Aorta (tissue), 5 donors: ENCODE results near the gene HSPA1L. TPM values are rescaled to one million over a fixed set of nuclear protein-coding genes. Genes with fewer than 3 reads are reported as not detected.
"Not testable (repeated sequence)": the region's sequence is repeated elsewhere in the genome, so short reads cannot be mapped to it uniquely, and the experiment has no call there.

Source experiments
- ATAC-seq: fragments of 200-7000 bp; cut with Tn5 transposase; one replicate; pipeline ENCODE4 v1.9.1; 2022; ENCODE audit warnings: moderate library complexity; ENCODE audit not compliant: low FRiP score
- DNase-seq, 2 donors: peaks; one replicate each; pipeline ENCODE4 v3.0.0-alpha.2; 2020
- H3K27ac ChIP-seq, 2 donors: one replicate each; pipeline ENCODE4 v1.5.1; 2013; ENCODE audit warnings: low read length in 2 of 2, mild to moderate bottlenecking in 2 of 2, moderate library complexity in 2 of 2, control low read depth in 1 of 2, inconsistent platforms in 1 of 2, low read depth in 1 of 2
- H3K27me3 ChIP-seq, 2 donors: one replicate each; pipeline ENCODE4 v1.6.1; 2013; ENCODE audit warnings: control low read depth in 1 of 2, low read length in 1 of 2, mild to moderate bottlenecking in 1 of 2, moderate library complexity in 1 of 2; ENCODE audit not compliant: insufficient read depth in 2 of 2, control insufficient read depth in 1 of 2
- H3K36me3 ChIP-seq, 2 donors: one replicate each; pipeline ENCODE4 v1.6.1; 2013; ENCODE audit warnings: control low read depth in 1 of 2, low read length in 1 of 2, mild to moderate bottlenecking in 1 of 2; ENCODE audit not compliant: insufficient read depth in 2 of 2, control insufficient read depth in 1 of 2
- H3K4me1 ChIP-seq, 2 donors: one replicate each; pipeline ENCODE4 v1.6.1; 2013; ENCODE audit warnings: low read length in 2 of 2, control low read depth in 1 of 2, mild to moderate bottlenecking in 1 of 2, moderate library complexity in 1 of 2; ENCODE audit not compliant: insufficient read depth in 2 of 2, control insufficient read depth in 1 of 2
- H3K4me3 ChIP-seq, 2 donors: one replicate each; pipeline ENCODE4 v1.5.1; 2013; ENCODE audit warnings: low read length in 2 of 2, control low read depth in 1 of 2, mild to moderate bottlenecking in 1 of 2
- H3K9me3 ChIP-seq: one replicate; pipeline ENCODE4 v1.6.1; 2013; ENCODE audit warnings: mild to moderate bottlenecking, low read length; ENCODE audit not compliant: control insufficient read depth
- WGBS, 2 donors: extraction: QIAGEN DNeasy Blood & Tissue Kit; methylation state at CpG; one replicate each; pipeline ENCODE4 v1.1.7; 2013; 5-methylcytosine and 5-hydroxymethylcytosine counted together
- intact Hi-C, 2 donors: fragments of 100-400 bp; cut with DNase I; formaldehyde crosslinking; loops; one replicate each; pipeline versions ENCODE4 v1.14.2 to v1.15.0; 2022
- polyA plus RNA-seq, 2 donors: library from polyadenylated mRNA; stranded (reverse); fragments of 200-250 nt; gene quantifications; one replicate each; pipeline ENCODE4 v1.2.3, GENCODE V29; 2013
- total RNA-seq, 2 donors: library from RNA; stranded (reverse); fragmentation: NEBNext Ultra II Directional; extraction: Animal tissue kit (Norgen Biotek cat#: 25700); gene quantifications; one replicate each; pipeline ENCODE4 v1.2.1, GENCODE V29; 2021
- donor health status: healthy with polysubstance abuse.
- donor health status: Bipolar disorder and iron deficiency.
- donor health status: DM: no; HTN: no; CAD: no.
- donor health status: DM: no; HTN: no; CAD: no.
- donor health status: DM: yes; HTN: yes; CAD: no.

The HSPA1L gene
- total and polyA plus RNA-seq, 4 donors, result 1.3 to 2.1 (median 1.9) TPM

DNA sequence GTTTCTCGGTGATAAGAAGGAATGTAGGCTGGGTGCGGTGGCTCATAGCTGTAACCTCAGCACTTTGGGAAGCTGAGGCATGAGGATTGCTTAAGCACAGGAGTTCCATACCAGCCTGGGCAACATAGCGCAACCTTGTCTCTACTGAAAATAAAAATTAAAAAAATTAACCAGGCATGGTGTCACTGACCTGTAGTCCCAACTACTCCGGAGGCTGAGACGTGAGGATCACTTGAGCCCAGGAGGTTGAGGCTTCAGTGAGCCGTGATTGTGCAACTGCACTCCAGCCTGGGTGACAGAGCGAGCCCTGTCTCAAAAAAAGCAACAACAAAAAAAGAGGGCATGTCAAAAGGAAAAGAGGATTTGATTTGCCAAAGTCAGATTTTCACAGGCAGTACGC is 43.6 kb upstream of the HSPA1L start:
- H3K4me3 ChIP-seq, result no peak overlapping the region
- H3K9me3 ChIP-seq, result no peaks in the 10 kb centered on the region
- peaks cover 0 to 2% of the 10 kb centered on the region in 2 donors for H3K36me3 ChIP-seq
- 94 to 95% methylated on average over 8 of the region's 8 CpGs for WGBS, 2 donors
- no peaks in the 10 kb centered on the region for H3K4me1 ChIP-seq
- intact Hi-C loops, result no loop called here
- DNase-seq, result no peak
- H3K27ac ChIP-seq, result no peak overlapping the region
- ATAC-seq, result no peak
- H3K27me3 ChIP-seq, result no peaks in the 10 kb centered on the region

DNA sequence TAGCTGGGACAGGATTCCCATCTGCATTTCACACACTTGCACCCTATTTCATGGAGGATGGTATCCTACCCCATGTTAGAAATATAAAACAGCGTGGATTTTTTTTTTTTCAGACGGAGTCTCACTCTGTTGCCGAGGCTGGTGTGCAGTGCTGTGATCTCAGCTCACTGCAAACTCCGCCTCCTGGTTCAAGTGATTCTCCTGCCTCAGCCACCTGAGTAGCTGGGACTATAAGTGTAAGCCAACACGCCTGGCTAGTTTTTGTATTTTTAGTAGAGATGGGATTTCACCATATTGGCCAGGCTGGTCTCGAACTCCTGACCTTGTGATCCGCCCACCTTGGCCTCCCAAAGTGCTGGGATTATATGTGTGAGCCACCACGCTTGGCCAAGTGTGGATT is 42.7 kb upstream of the HSPA1L start:
- DNase-seq, H3K27me3 ChIP-seq, H3K9me3 ChIP-seq, H3K36me3 ChIP-seq, H3K4me1 ChIP-seq, intact Hi-C loops, H3K27ac ChIP-seq, ATAC-seq, H3K4me3 ChIP-seq: not testable (repeated sequence)
- 87 to 88% methylated on average over 8 of the region's 8 CpGs for WGBS, 2 donors

DNA sequence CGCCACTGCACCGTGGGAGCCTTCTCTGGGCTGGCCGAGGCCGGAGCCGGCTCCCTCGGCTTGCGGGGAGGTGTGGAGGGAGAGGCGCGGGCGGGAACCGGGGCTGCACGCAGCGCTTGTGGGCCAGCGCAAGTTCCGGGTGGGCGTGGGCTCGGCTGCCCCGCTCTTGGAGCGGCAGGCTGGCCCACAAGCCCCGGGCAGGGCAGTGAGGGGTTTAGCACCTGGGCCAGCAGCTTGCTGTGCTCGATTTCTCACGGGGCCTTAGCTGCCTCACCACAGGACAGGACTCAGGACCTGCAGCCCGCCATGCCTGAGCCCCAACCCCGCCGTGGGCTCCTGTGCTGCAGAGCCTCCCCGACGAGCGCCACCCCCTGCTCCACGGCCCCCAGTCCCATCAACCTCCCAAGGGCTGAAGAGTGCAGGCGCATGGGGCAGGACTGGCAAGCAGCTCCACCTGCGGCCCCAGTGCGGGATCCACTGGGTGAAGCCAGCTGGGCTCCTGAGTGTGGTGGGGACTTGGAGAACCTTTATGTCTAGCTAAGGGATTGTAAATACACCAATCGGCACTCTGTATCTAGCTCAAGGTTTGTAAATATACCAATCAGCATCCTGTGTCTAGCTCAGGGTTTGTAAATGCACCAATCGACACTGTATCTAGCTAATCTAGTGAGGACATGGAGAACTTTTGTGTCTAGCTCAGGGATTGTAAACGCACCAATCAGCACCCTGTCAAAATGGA is 37.1 kb upstream of the HSPA1L start:
- intact Hi-C loops, H3K4me3 ChIP-seq, ATAC-seq, H3K4me1 ChIP-seq, H3K27me3 ChIP-seq, DNase-seq, H3K9me3 ChIP-seq, H3K36me3 ChIP-seq, H3K27ac ChIP-seq: not testable (repeated sequence)
- WGBS, 2 donors, result 88 to 89% methylated on average over 30 to 35 of the region's 35 CpGs

DNA sequence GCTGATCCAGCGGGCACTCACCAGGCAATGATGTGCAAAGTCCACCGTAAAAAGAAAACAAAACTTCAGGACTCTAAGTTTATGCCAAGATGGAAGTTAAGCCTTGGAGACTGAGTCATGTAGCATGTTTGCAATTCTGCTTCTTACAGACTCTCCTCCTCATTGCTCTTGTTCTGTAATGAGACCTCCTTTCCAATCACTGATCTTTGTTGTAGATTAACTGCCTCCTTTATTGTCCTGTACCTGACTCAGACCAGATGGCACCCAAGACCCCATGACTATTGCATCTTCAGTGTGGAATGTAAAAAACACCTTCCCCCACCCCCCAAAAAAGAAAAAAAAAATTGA is 36.4 kb upstream of the HSPA1L start:
- no peaks in the 10 kb centered on the region for H3K36me3 ChIP-seq
- no peaks in the 10 kb centered on the region for H3K4me1 ChIP-seq
- DNase-seq, result no peak
- H3K27ac ChIP-seq, result no peak overlapping the region
- 34% methylated on average over 2 of the region's 2 CpGs for WGBS, 2 donors
- no peaks in the 10 kb centered on the region for H3K9me3 ChIP-seq
- H3K4me3 ChIP-seq, result no peak overlapping the region
- no peaks in the 10 kb centered on the region for H3K27me3 ChIP-seq
- no peak for ATAC-seq
- intact Hi-C loops, result no loop called here

DNA sequence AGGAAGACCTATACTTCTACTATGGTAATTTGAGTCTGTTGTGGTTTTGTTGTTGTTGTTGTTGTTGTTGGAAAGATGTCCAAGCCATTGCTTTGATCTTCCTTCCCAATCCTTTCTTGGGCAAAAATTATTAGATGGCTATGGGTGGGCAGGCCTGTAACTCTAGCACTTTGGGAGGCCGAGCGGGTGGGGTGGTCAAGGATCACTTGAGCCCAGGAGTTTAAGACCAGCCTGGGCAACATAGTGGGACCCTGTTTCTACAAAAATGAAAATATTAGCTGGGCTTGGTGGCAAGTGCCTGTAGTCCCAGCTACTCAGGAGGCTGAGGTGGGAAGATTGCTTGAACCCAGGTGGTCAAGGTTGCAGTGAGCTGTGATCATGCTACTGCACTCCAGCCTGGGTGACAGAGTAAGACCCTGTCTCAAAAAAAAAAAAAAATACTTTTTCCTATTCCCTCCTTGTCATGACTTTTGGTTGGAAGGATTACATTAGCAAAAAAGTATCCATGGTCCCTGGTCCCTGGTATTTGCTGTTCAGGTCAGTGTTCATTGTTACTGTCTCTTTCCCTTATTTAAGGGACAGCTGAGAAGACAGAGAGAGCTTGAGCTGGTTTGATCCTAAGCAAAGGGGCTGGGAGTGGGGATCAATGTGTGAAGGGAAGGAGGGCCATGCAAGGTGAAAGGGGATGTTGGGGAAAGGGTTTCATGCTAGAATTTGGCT is 35.8 kb upstream of the HSPA1L start:
- H3K4me1 ChIP-seq, result no peaks in the 10 kb centered on the region
- DNase-seq (no peak), ATAC-seq (no peak)
- no peaks in the 10 kb centered on the region for H3K27me3 ChIP-seq
- no peak overlapping the region for H3K27ac ChIP-seq
- no peaks in the 10 kb centered on the region for H3K36me3 ChIP-seq
- H3K4me3 ChIP-seq, result no peak overlapping the region
- H3K9me3 ChIP-seq, result no peaks in the 10 kb centered on the region
- intact Hi-C loops, result no loop called here
- WGBS, 2 donors, result 95 to 97% methylated on average over 2 of the region's 2 CpGs

DNA sequence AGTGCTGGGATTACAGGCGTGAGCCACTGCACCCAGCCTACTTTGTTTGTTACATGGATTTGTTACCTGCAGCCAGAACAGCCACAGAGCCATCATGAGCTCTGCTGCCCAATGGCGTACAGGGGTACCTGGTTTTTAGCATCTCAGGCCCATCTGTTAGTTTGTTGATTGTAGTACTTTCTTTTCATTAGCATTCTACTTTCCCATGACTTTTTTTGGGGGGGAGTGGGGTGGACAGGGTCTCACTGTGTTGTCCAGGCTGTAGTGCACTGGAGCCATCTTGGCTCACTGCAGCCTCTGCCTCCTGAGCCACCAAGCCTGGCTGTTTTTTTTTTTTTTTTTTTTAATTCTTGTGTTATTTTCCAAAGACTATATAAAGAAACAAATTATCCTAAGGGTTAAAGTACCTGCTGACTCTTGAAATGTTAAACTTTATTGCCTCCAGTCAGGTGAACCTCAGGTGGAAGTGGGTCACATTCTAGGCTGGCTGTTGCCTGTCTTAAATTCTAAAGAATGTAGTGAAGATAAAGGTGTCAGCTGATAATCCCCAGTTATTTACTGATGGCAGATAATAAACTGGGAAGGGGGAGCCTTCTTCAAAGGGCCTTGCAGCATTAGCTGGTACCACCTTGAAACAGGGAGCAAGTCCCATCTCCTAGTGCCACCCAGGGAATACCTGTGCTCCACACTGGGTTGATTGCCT is 32.3 kb upstream of the HSPA1L start:
- H3K27ac ChIP-seq, result no peak overlapping the region
- no peaks in the 10 kb centered on the region for H3K9me3 ChIP-seq
- peaks cover 0 to 2% of the 10 kb centered on the region in 2 donors for H3K36me3 ChIP-seq
- WGBS, 2 donors, result 86 to 93% methylated on average over 2 of the region's 2 CpGs
- H3K27me3 ChIP-seq, result no peaks in the 10 kb centered on the region
- ATAC-seq, result no peak
- H3K4me3 ChIP-seq, result no peak overlapping the region
- no peak for DNase-seq
- intact Hi-C loops, result no loop called here
- H3K4me1 ChIP-seq, result no peaks in the 10 kb centered on the region

DNA sequence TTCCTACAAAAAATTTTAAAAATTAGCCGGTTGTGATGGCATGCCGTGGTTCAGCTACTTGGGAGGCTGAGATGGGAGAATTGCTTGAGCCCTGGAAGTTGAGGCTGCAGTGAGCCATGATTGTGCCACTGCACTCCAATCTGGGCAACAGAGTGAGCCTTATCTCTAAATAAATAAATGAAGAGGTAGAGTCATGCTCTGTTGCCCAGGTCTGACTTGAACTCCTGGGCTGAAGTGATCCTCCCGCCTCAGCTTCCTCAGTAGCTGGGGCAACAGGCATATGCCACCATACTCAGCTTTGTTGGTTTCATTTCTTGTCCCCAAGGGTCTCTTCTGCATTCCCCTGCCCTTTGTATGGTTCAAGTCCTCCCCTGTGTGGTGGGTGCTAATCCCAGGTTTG is 29.4 kb upstream of the HSPA1L start:
- Histone ChIP-seq H3K36me3 (peaks cover 0 to 3% of the 10 kb centered on the region in 2 donors), H3K27me3 (no peaks in the 10 kb centered on the region), H3K4me3 (no peak overlapping the region), H3K4me1 (no peaks in the 10 kb centered on the region), H3K9me3 (no peaks in the 10 kb centered on the region), H3K27ac (no peak overlapping the region)
- ATAC-seq (no peak), DNase-seq (no peak)
- 93 to 94% methylated on average over 3 of the region's 3 CpGs for WGBS, 2 donors
- intact Hi-C loops, result no loop called here

DNA sequence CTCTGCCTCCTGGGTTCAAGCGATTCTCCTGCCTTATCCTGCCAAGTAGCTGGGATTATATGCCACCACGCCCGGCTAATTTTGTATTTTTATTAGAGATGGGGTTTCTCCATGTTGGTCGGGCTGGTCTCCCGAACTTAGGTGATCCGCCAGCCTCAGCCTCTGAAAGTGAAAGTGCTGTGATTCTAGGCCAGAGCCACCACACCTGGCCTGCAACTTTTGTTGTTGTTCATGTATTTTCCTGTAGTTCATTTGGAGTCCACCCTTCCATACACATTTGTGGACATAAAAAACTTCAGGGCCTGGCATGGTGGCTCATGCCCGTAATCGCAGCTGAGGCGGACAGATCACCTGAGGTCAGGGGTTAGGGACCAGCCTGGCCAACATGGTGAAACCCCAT is 27.0 kb upstream of the HSPA1L start:
- 90% methylated on average over 9 of the region's 9 CpGs for WGBS, 2 donors

More for the DNA sequence above, 27.0 kb upstream of the HSPA1L start:
- Histone ChIP-seq H3K36me3 (peaks cover 0 to 9% of the 10 kb centered on the region in 2 donors), H3K27me3 (no peaks in the 10 kb centered on the region), H3K4me1 (no peaks in the 10 kb centered on the region), H3K27ac (no peak overlapping the region), H3K4me3 (no peak overlapping the region), H3K9me3 (no peaks in the 10 kb centered on the region)
- ATAC-seq (no peak), DNase-seq (no peak)
- intact Hi-C loops, result no loop called here
